Skeletal muscle tissue (tissue), 4 donors: Measurements from ENCODE around the gene KRTAP12-1. TPM values are rescaled to one million over a fixed set of nuclear protein-coding genes. Genes with fewer than 3 reads are reported as not detected.
"Not testable (repeated sequence)": the region's sequence is repeated elsewhere in the genome, so short reads cannot be mapped to it uniquely, and the experiment has no call there.

ENCODE experiments used
- H3K27ac ChIP-seq: one replicate; pipeline ENCODE4 v1.7.0; 2013; ENCODE audit warnings: mild to moderate bottlenecking, low read depth, low read length, inconsistent platforms
- H3K27me3 ChIP-seq, 3 donors: one replicate each; pipeline ENCODE4 v1.7.0; 2013; ENCODE audit warnings: low read length in 3 of 3; ENCODE audit not compliant: control insufficient read depth in 3 of 3, insufficient read depth in 3 of 3
- H3K36me3 ChIP-seq, 3 donors: one replicate each; pipeline ENCODE4 v1.7.0; 2013; ENCODE audit warnings: low read length in 3 of 3; ENCODE audit not compliant: control insufficient read depth in 3 of 3, insufficient read depth in 3 of 3
- H3K4me1 ChIP-seq, 3 donors: one replicate each; pipeline ENCODE4 v1.7.0; 2013; ENCODE audit warnings: low read length in 3 of 3, mild to moderate bottlenecking in 3 of 3; ENCODE audit not compliant: control insufficient read depth in 3 of 3, insufficient read depth in 3 of 3
- H3K4me3 ChIP-seq, 3 donors: one replicate each; pipeline ENCODE4 v1.7.0; 2013; ENCODE audit warnings: low read length in 3 of 3
- H3K9ac ChIP-seq, 3 donors: one replicate each; pipeline ENCODE4 v1.7.0; 2013; ENCODE audit warnings: low read length in 3 of 3, mild to moderate bottlenecking in 3 of 3, moderate library complexity in 2 of 3, low read depth in 1 of 3
- H3K9me3 ChIP-seq, 3 donors: one replicate each; pipeline ENCODE4 v1.7.0; 2013; ENCODE audit warnings: low read length in 3 of 3; ENCODE audit not compliant: control insufficient read depth in 3 of 3
- total RNA-seq: library from RNA; depleted of rRNA; stranded (reverse); fragments of >200 nt; gene quantifications from one replicate; pipeline ENCODE4 v1.2.3, GENCODE V29; 2014
- donor health status: Osteomylitis.

Gene KRTAP12-1
- total RNA-seq, 1 donor from 2014 or later, result not detected

GRCh38 chr21:44689740-44690139 is 7.8 kb upstream of the KRTAP12-1 start:
- Histone ChIP-seq H3K9me3 (peaks cover 2 to 11% (median 5%) of the 10 kb centered on the region in 3 donors), H3K27me3 (peaks cover 11 to 38% (median 28%) of the 10 kb centered on the region in 3 donors)
- not testable (repeated sequence) for H3K27ac ChIP-seq, H3K4me3 ChIP-seq, H3K36me3 ChIP-seq, H3K4me1 ChIP-seq, H3K9ac ChIP-seq

GRCh38 chr21:44687671-44688070 is 5.7 kb upstream of the KRTAP12-1 start:
- Histone ChIP-seq H3K4me3 (no peak overlapping the region), H3K9me3 (peaks cover 0 to 2% (median 1%) of the 10 kb centered on the region in 3 donors), H3K4me1 (no peaks in the 10 kb centered on the region), H3K9ac (no peak overlapping the region), H3K27ac (no peak overlapping the region), H3K36me3 (no peaks in the 10 kb centered on the region), H3K27me3 (peaks cover 11 to 45% (median 33%) of the 10 kb centered on the region in 3 donors)

GRCh38 chr21:44686843-44687561 is 5.0 kb upstream of the KRTAP12-1 start:
- Histone ChIP-seq H3K27me3 (peaks cover 11 to 51% (median 38%) of the 10 kb centered on the region in 3 donors), H3K4me3 (no peak overlapping the region), H3K4me1 (no peaks in the 10 kb centered on the region), H3K9ac (no peak overlapping the region), H3K27ac (no peak overlapping the region), H3K9me3 (no peaks in the 10 kb centered on the region), H3K36me3 (no peaks in the 10 kb centered on the region)

GRCh38 chr21:44686000-44686781 is 4.2 kb upstream of the KRTAP12-1 start:
- H3K36me3 ChIP-seq, result no peaks in the 10 kb centered on the region
- no peaks in the 10 kb centered on the region for H3K9me3 ChIP-seq
- H3K27ac ChIP-seq, result no peak overlapping the region
- H3K27me3 ChIP-seq, result peaks cover 11 to 51% (median 38%) of the 10 kb centered on the region in 3 donors
- H3K4me1 ChIP-seq, result no peaks in the 10 kb centered on the region
- H3K4me3 ChIP-seq, result no peak overlapping the region
- no peak overlapping the region for H3K9ac ChIP-seq

GRCh38 chr21:44685050-44685449 is 3.1 kb upstream of the KRTAP12-1 start:
- H3K27me3 ChIP-seq, result peaks cover 11 to 51% (median 38%) of the 10 kb centered on the region in 3 donors

GRCh38 chr21:44684483-44684882 is 2.5 kb upstream of the KRTAP12-1 start:
- no peaks in the 10 kb centered on the region for H3K36me3 ChIP-seq
- H3K4me1 ChIP-seq, result no peaks in the 10 kb centered on the region
- H3K4me3 ChIP-seq, result no peak overlapping the region
- no peak overlapping the region for H3K27ac ChIP-seq
- H3K27me3 ChIP-seq, result peaks cover 11 to 51% (median 38%) of the 10 kb centered on the region in 3 donors
- no peak overlapping the region for H3K9ac ChIP-seq
- H3K9me3 ChIP-seq, result no peaks in the 10 kb centered on the region

More at GRCh38 chr21:44685050-44685449, 3.1 kb upstream of the KRTAP12-1 start:
- H3K9me3 ChIP-seq, H3K4me3 ChIP-seq, H3K4me1 ChIP-seq, H3K27ac ChIP-seq, H3K9ac ChIP-seq, H3K36me3 ChIP-seq: not testable (repeated sequence)

- H3K27me3 ChIP-seq, result peaks cover 11 to 51% (median 38%) of the 10 kb centered on the region in 3 donors
- H3K27ac ChIP-seq, result no peak overlapping the region
- H3K4me3 ChIP-seq, result no peak overlapping the region
- H3K9me3 ChIP-seq, result no peaks in the 10 kb centered on the region
- H3K4me1 ChIP-seq, result no peaks in the 10 kb centered on the region
- H3K9ac ChIP-seq, result no peak overlapping the region
- H3K36me3 ChIP-seq, result no peaks in the 10 kb centered on the region
Observed at GRCh38 chr21:44684077-44684476, 2.1 kb upstream of the KRTAP12-1 start.

GRCh38 chr21:44682580-44683151 is 703 bp upstream of the KRTAP12-1 start:
- H3K27ac ChIP-seq, result no peak overlapping the region
- H3K36me3 ChIP-seq, result no peaks in the 10 kb centered on the region
- no peaks in the 10 kb centered on the region for H3K4me1 ChIP-seq
- peaks cover 11 to 41% (median 27%) of the 10 kb centered on the region in 3 donors for H3K27me3 ChIP-seq
- no peak overlapping the region for H3K4me3 ChIP-seq
- H3K9ac ChIP-seq, result no peak overlapping the region
- no peaks in the 10 kb centered on the region for H3K9me3 ChIP-seq

GRCh38 chr21:44681152-44681551 is 811 bp downstream of the KRTAP12-1 start:
- H3K9me3 ChIP-seq, result no peaks in the 10 kb centered on the region

GRCh38 chr21:44677881-44678280 is 4.1 kb downstream of the KRTAP12-1 start:
- H3K4me3 ChIP-seq, result no peak overlapping the region
- no peak overlapping the region for H3K27ac ChIP-seq
- no peaks in the 10 kb centered on the region for H3K36me3 ChIP-seq
- H3K9ac ChIP-seq, result no peak overlapping the region
- peaks cover 0 to 17% (median 11%) of the 10 kb centered on the region in 3 donors for H3K27me3 ChIP-seq
- no peaks in the 10 kb centered on the region for H3K9me3 ChIP-seq
- H3K4me1 ChIP-seq, result no peaks in the 10 kb centered on the region

More at GRCh38 chr21:44681152-44681551, 811 bp downstream of the KRTAP12-1 start:
- H3K4me3 ChIP-seq, result no peak overlapping the region
- H3K27me3 ChIP-seq, result peaks cover 0 to 33% (median 18%) of the 10 kb centered on the region in 3 donors
- H3K27ac ChIP-seq, result no peak overlapping the region
- H3K4me1 ChIP-seq, result no peaks in the 10 kb centered on the region
- no peaks in the 10 kb centered on the region for H3K36me3 ChIP-seq
- no peak overlapping the region for H3K9ac ChIP-seq
